ENCODE measurements around the gene LGALS13. TPM values are rescaled to one million over a fixed set of nuclear protein-coding genes. Genes with fewer than 3 reads are reported as not detected.
A peak's percentile ranks its signal among the peaks of the same experiment; 100 is the strongest.

The LGALS13 gene
- total RNA-seq = not detected
- long read RNA-seq = 0 reads

- intact Hi-C loops (cut with micrococcal nuclease) = no loop called here
- DNase-seq (no peak), ATAC-seq (no peak)
Measured at GRCh38 chr19:39602224-39602623, at the start of gene LGALS13. Gene LGALS13 (plus strand): TSS chr19:39602524. CDS start chr19:39602569, 45 bp downstream.

GRCh38 chr19:39553082-39553652, 49.2 kb upstream of the LGALS13 start:
- ATAC-seq (no peak), DNase-seq (no peak)
- intact Hi-C loops (cut with micrococcal nuclease) = no loop called here

GRCh38 chr19:39554701-39555311, 47.5 kb upstream of the LGALS13 start:
- no peak for ATAC-seq
- intact Hi-C loops (cut with micrococcal nuclease) = no loop called here
- no peak for DNase-seq

- intact Hi-C loops (cut with micrococcal nuclease) = no loop called here
- DNase-seq (no peak), ATAC-seq (no peak)
Measured at GRCh38 chr19:39555883-39556282, 46.4 kb upstream of the LGALS13 start.

GRCh38 chr19:39557811-39558623, 44.3 kb upstream of the LGALS13 start:
- ATAC-seq = peak; percentile 32
- intact Hi-C loops (cut with micrococcal nuclease) = no loop called here
- no peak for DNase-seq

- intact Hi-C loops (cut with micrococcal nuclease) = no loop called here
Measured at GRCh38 chr19:39558624-39559117, 43.7 kb upstream of the LGALS13 start.

GRCh38 chr19:39563408-39563807, 38.9 kb upstream of the LGALS13 start:
- no peak for DNase-seq
- ATAC-seq = no peak

More at GRCh38 chr19:39558624-39559117, 43.7 kb upstream of the LGALS13 start:
- ATAC-seq (no peak), DNase-seq (no peak)

GRCh38 chr19:39566064-39566463, 36.3 kb upstream of the LGALS13 start:
- no peak for DNase-seq
- ATAC-seq = no peak
- intact Hi-C loops (cut with micrococcal nuclease) = no loop called here

More at GRCh38 chr19:39563408-39563807, 38.9 kb upstream of the LGALS13 start:
- intact Hi-C loops (cut with micrococcal nuclease) = no loop called here

- intact Hi-C loops (cut with micrococcal nuclease) = no loop called here
- no peak for DNase-seq
- ATAC-seq = no peak
Measured at GRCh38 chr19:39568604-39569003, 33.7 kb upstream of the LGALS13 start.

GRCh38 chr19:39582442-39582841, 19.9 kb upstream of the LGALS13 start:
- DNase-seq = no peak
- no peak for ATAC-seq
- intact Hi-C loops (cut with micrococcal nuclease) = no loop called here

- ATAC-seq (no peak), DNase-seq (no peak)
- intact Hi-C loops (cut with micrococcal nuclease) = no loop called here
Measured at GRCh38 chr19:39582891-39583625, 19.3 kb upstream of the LGALS13 start.

- intact Hi-C loops (cut with micrococcal nuclease) = no loop called here
- DNase-seq (no peak), ATAC-seq (no peak)
Measured at GRCh38 chr19:39587496-39587895, 14.8 kb upstream of the LGALS13 start.

GRCh38 chr19:39588066-39588465, 14.3 kb upstream of the LGALS13 start:
- ATAC-seq = no peak
- intact Hi-C loops (cut with micrococcal nuclease) = no loop called here
- DNase-seq = no peak

- ATAC-seq = no peak
- intact Hi-C loops (cut with micrococcal nuclease) = no loop called here
- no peak for DNase-seq
Measured at GRCh38 chr19:39590265-39590664, 12.1 kb upstream of the LGALS13 start.

GRCh38 chr19:39592381-39592780, 9.9 kb upstream of the LGALS13 start:
- DNase-seq (no peak), ATAC-seq (no peak)
- intact Hi-C loops (cut with micrococcal nuclease) = no loop called here

GRCh38 chr19:39595950-39596349, 6.4 kb upstream of the LGALS13 start:
- DNase-seq (no peak), ATAC-seq (no peak)
- intact Hi-C loops (cut with micrococcal nuclease) = no loop called here

- ATAC-seq (no peak), DNase-seq (no peak)
- intact Hi-C loops (cut with micrococcal nuclease) = no loop called here
Measured at GRCh38 chr19:39596911-39597310, 5.4 kb upstream of the LGALS13 start.

GRCh38 chr19:39599116-39599515, 3.2 kb upstream of the LGALS13 start:
- ATAC-seq (no peak), DNase-seq (no peak)
- intact Hi-C loops (cut with micrococcal nuclease) = no loop called here

GRCh38 chr19:39603825-39604224, 1.5 kb downstream of the LGALS13 start:
- ATAC-seq = no peak
- intact Hi-C loops (cut with micrococcal nuclease) = no loop called here
- DNase-seq = no peak

GRCh38 chr19:39607021-39607420, 4.7 kb downstream of the LGALS13 start:
- no peak for DNase-seq
- ATAC-seq = no peak
- intact Hi-C loops (cut with micrococcal nuclease) = no loop called here
